Cardiac fibroblast (primary cell): ENCODE data around the gene WNT10A.

Experiments used
- DNase-seq, 2 donors: peaks; one replicate each; pipeline versions ENCODE4 v3.0.0 to v3.0.0-alpha.2; 2010; ENCODE audit warnings: low read depth in 2 of 2
- H3K4me3 ChIP-seq, 2 donors: replicated peaks in 1 of 2; 1 replicate in 1 of 2; 2 replicates in 1 of 2; pipeline ENCODE4 v1.5.1; 2011; ENCODE audit warnings: low read depth in 2 of 2, low read length in 2 of 2, mild to moderate bottlenecking in 2 of 2, moderate library complexity in 1 of 2
- TF ChIP-seq, protein P1 (sequence below): IDR thresholded peaks from one replicate; pipeline ENCODE4 v1.5.1; 2011; ENCODE audit warnings: low read depth, mild to moderate bottlenecking, low read length, inconsistent platforms

The WNT10A gene

DNA sequence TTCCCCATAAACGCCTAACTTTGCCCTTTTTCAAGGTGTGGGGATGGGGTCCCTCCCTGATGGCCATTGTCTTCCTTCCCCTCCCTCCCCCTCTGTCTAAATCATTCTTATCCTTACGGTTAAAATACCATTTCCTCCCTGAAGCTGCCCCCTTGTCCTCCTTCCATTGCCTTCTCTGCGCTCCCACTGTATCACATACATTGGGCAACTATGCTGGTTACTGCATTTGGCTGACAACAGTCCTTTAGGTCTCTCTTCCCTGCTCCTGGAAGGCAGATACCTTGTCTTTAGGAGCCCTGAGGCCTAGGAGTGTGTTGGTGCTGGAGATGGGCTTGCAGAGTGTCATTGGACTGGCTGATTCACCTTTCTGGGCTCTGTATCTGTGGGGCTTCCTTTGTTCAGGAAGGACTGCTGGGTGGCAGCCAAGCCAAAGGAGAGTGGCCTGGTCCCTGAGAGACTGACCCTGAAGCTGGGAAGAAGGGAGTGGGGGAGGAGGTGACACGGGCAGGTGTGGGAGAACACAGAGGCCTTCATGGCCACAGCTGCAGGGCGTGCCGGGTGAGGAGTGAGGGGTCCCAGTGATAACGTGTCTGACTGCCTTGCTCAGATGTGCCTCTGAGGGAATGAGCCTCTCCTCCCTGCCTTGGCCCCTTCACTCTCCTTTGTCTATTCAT, 18.9 kb upstream of the WNT10A start:
- TF ChIP-seq, protein P1, sequence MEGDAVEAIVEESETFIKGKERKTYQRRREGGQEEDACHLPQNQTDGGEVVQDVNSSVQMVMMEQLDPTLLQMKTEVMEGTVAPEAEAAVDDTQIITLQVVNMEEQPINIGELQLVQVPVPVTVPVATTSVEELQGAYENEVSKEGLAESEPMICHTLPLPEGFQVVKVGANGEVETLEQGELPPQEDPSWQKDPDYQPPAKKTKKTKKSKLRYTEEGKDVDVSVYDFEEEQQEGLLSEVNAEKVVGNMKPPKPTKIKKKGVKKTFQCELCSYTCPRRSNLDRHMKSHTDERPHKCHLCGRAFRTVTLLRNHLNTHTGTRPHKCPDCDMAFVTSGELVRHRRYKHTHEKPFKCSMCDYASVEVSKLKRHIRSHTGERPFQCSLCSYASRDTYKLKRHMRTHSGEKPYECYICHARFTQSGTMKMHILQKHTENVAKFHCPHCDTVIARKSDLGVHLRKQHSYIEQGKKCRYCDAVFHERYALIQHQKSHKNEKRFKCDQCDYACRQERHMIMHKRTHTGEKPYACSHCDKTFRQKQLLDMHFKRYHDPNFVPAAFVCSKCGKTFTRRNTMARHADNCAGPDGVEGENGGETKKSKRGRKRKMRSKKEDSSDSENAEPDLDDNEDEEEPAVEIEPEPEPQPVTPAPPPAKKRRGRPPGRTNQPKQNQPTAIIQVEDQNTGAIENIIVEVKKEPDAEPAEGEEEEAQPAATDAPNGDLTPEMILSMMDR = no peak
- no peak for DNase-seq
- H3K4me3 ChIP-seq = no peak overlapping the region

DNA sequence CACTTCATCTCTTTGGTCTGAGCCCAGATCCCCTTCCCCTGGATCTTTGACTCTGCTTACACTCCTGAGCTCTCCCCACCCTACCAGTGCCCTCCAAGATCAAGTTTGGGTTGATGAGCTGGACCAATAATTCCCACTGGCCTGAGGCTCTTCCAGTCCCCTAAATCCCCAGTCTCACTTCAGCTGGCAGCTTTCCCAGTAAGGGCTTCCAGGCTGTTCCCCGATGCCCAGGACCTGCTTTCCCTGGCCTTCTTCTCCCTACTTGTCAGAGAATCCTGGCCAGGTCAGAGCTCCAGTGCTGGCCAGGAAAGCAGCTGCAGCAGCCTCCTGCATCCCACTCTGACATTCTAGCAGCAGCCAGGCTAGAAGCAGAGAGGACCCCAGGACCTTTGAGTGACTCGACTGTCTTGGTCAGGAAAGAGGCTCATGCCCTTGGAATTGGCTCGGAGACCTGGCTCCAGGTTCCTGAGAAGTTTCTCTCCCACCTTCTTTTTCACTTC, 17.6 kb upstream of the WNT10A start:
- no peak for DNase-seq
- TF ChIP-seq, protein P1 = no peak
- H3K4me3 ChIP-seq = no peak overlapping the region

DNA sequence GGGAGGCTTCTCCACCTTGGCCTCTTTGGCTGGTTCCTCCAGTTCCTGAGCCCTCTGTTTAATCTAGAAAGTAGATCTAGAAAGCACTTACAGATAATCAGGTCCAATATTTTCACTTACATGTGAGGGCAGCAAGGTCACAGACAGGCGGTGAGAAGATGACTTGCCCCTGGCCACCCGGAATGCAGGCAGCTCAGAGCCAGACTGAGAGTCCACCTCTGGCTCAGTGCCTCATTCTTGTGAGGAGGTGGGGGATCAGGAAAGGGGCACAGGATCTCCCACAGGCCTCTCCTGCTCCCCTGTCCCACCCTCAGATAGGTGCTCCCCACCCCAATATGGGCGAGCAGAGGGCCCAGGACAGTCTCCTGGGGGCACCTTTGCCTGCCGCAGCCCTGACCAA, 15.3 kb upstream of the WNT10A start:
- H3K4me3 ChIP-seq = no peak overlapping the region
- no peak for DNase-seq
- TF ChIP-seq, protein P1 = no peak

DNA sequence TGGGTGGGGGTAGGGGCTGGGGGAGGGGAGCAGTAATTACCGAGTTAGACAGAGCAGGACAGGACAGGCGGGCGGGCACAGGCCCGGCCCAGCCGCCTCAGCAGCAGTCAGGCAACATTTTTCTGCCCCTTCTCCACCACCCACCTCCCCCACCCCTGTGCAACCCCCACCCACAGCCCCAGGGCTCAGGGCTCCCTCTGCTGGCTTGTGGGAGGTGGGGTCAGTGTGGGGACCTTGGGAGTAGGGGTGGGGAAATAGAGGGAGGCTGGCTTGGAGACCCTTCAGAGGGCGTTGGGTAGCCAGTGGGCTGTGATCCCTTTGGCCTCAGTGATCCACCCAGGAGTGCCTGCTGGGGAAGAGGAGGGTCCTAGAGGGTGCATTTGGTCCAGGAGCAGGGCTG, 14.7 kb upstream of the WNT10A start:
- TF ChIP-seq, protein P1 = no peak
- no peak overlapping the region for H3K4me3 ChIP-seq
- no peak for DNase-seq

DNA sequence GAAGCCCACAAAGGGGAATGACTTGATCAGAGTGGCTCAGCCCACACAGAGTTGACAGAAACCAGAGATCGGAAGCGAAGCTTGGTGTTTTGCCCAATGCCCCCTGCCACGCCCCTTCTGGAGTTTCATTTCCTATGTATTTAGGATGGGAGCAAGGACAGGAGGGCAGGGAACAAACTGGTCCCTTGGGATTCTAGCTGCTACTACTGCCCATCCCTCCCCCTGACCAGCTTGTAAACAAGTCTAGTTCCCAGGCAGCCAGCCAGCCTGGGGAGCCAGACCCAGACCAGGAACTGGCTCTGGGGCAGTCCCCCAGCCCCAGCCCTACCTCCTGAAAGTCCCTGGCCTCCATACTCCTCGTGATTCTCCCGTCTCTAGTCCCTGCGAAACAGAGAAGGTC, 12.8 kb upstream of the WNT10A start:
- no peak for DNase-seq
- H3K4me3 ChIP-seq = no peak overlapping the region
- TF ChIP-seq, protein P1 = no peak

DNA sequence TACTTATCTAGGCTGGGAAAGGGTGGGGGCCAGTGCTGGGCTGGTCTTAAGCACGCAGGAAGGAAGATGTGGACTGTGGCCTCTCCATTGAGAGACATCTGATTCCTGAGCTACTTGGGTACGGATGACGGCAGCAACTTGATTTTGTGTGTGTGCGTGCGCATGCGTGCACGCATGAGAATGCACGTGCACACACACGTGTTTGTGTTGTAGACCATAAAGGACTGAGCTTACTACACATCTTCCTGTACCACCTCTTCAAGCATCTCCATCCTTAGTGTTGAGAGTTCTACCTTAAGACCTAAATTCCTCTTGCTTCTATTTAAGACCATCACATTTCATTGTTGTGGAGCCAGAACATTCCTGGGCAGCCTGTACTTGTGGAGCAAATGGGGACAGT, 11.6 kb upstream of the WNT10A start:
- DNase-seq = no peak
- H3K4me3 ChIP-seq = no peak overlapping the region
- TF ChIP-seq, protein P1 = no peak

DNA sequence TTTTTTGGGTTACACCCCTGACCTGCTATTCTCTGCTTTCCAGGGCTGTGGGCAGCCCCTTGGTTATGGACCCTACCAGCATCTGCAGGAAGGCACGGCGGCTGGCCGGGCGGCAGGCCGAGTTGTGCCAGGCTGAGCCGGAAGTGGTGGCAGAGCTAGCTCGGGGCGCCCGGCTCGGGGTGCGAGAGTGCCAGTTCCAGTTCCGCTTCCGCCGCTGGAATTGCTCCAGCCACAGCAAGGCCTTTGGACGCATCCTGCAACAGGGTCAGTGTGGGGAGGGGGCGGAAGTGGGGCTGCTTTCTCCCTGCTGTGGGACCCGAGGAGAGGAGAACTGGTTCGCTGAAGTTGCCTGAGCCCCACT, 9.7 kb upstream of the WNT10A start:
- H3K4me3 ChIP-seq = no peak overlapping the region
- TF ChIP-seq, protein P1 = no peak
- DNase-seq = no peak
